Naive thymus-derived CD8-positive, alpha-beta T cell (primary cell): ENCODE measurements around the gene NDOR1. TPM values are rescaled to one million over a fixed set of nuclear protein-coding genes. Genes with fewer than 3 reads are reported as not detected.
A peak's percentile ranks its signal among the peaks of the same experiment; 100 is the strongest.

Experiments used
- ATAC-seq, 2 donors: fragments of 150-1000 bp; cut with Tn5 transposase in 1 of 2; sonication (Bioruptor Pico), chemical (Tn5 transposase) in 1 of 2; 1 replicate in 1 of 2; 2 replicates in 1 of 2; pipeline ENCODE4 v1.10.0; 2021; ENCODE audit warnings: mild to moderate bottlenecking in 2 of 2, moderate library complexity in 2 of 2
- POLR2A ChIA-PET: fragments of 350-600 bp; sonication (Branson Sonifier 250); formaldehyde crosslinking; loops from one replicate; lab custom pipeline; 2021; ENCODE audit warnings: antibody characterized with exemption; lab: Charles Lee
- DNase-seq, 10 donors: peaks; one replicate each; pipeline versions ENCODE4 v3.0.0 to v3.0.0-alpha.2; 2020 to 2022
- H3K27ac Mint-ChIP-seq, 10 donors: one replicate each; pipeline ENCODE4 v1.8.0; 2020 to 2022; ENCODE audit warnings: mild to moderate bottlenecking in 10 of 10, mixed read lengths in 10 of 10, moderate library complexity in 4 of 10, inconsistent platforms in 1 of 10
- H3K27me3 Mint-ChIP-seq, 5 donors: one replicate each; pipeline ENCODE4 v1.8.0; 2021 to 2022; ENCODE audit warnings: mixed read lengths in 5 of 5
- H3K36me3 Mint-ChIP-seq, 3 donors: one replicate each; pipeline ENCODE4 v1.8.0; 2020 to 2022; ENCODE audit warnings: mixed read lengths in 3 of 3, mild to moderate bottlenecking in 2 of 3, inconsistent platforms in 1 of 3
- H3K4me1 Mint-ChIP-seq, 4 donors: one replicate each; pipeline ENCODE4 v1.8.0; 2021 to 2022; ENCODE audit warnings: mixed read lengths in 4 of 4
- H3K4me3 Mint-ChIP-seq, 10 donors: one replicate each; pipeline ENCODE4 v1.8.0; 2020 to 2022; ENCODE audit warnings: mild to moderate bottlenecking in 10 of 10, mixed read lengths in 10 of 10, moderate library complexity in 6 of 10, inconsistent platforms in 1 of 10
- H3K9me3 Mint-ChIP-seq, 9 donors: one replicate each; pipeline ENCODE4 v1.8.0; 2020 to 2022; ENCODE audit warnings: mixed read lengths in 9 of 9, mild to moderate bottlenecking in 3 of 9, inconsistent platforms in 1 of 9, moderate library complexity in 1 of 9
- polyA plus RNA-seq, 3 donors: library from polyadenylated mRNA; unstranded; fragments of 300-500 nt; fragmentation: Illumina TruSeq; gene quantifications; one replicate each; pipeline ENCODE4 v1.2.3, GENCODE V29; 2021
- total RNA-seq, 8 experiments: library from RNA in 2 of 8; stranded (reverse) in 2 of 8; gene quantifications; one replicate each; pipeline ENCODE4 v1.2.3 and lab custom pipeline; 2021 to 2026

NDOR1 gene
- total and polyA plus RNA-seq, 5 experiments from 2014 or later: 2.4 to 39.8 (median 9.5) TPM

GRCh38 chr9:137176302-137177182 is 29.0 kb upstream of the NDOR1 start:
- ATAC-seq: peak; percentile 62 to 69
- H3K27me3 Mint-ChIP-seq: peaks cover 0 to 2% (median 0%) of the 10 kb centered on the region in 5 donors

GRCh38 chr9:137178201-137178938 is 27.1 kb upstream of the NDOR1 start:
- H3K36me3 Mint-ChIP-seq: peaks cover 0 to 31% (median 9%) of the 10 kb centered on the region in 3 donors

More at GRCh38 chr9:137176302-137177182, 29.0 kb upstream of the NDOR1 start:
- Mint-ChIP-seq H3K36me3 (peaks cover 0 to 17% (median 3%) of the 10 kb centered on the region in 3 donors), H3K27ac (peak overlapping the region in 4 of 10 donors; percentile 29 to 78 (median 50)), H3K4me1 (peaks cover 0 to 13% (median under 1%) of the 10 kb centered on the region in 4 donors), H3K4me3 (no peak overlapping the region), H3K9me3 (no peaks in the 10 kb centered on the region)
- peak in 1 of 10 donors; percentile 30 for DNase-seq
- POLR2A ChIA-PET: interaction anchor here (0.8 kb wide), 1 partner anchor 19 kb away, joined by 3 read pairs; no protein-coding TSS in a partner anchor

GRCh38 chr9:137178939-137179630 is 26.4 kb upstream of the NDOR1 start:
- Mint-ChIP-seq H3K27ac (no peak overlapping the region), H3K9me3 (no peaks in the 10 kb centered on the region), H3K36me3 (peaks cover 0 to 37% (median 12%) of the 10 kb centered on the region in 3 donors), H3K4me1 (peaks cover under 1 to 6% (median 2%) of the 10 kb centered on the region in 4 donors), H3K27me3 (no peaks in the 10 kb centered on the region), H3K4me3 (no peak overlapping the region)
- no peak for ATAC-seq
- no peak for DNase-seq
- POLR2A ChIA-PET: interaction anchor here (0.6 to 2.2 kb wide), 3 partner anchors 8 to 44 kb away, joined by 4 to 6 read pairs (median 4); no protein-coding TSS in a partner anchor

More at GRCh38 chr9:137178201-137178938, 27.1 kb upstream of the NDOR1 start:
- no peaks in the 10 kb centered on the region for H3K27me3 Mint-ChIP-seq
- DNase-seq: no peak
- peaks cover 0 to 9% (median under 1%) of the 10 kb centered on the region in 4 donors for H3K4me1 Mint-ChIP-seq
- no peak overlapping the region for H3K27ac Mint-ChIP-seq
- ATAC-seq: no peak
- POLR2A ChIA-PET: interaction anchor here (0.6 to 1.7 kb wide), 3 partner anchors 9 to 45 kb away, joined by 4 read pairs; no protein-coding TSS in a partner anchor
- no peaks in the 10 kb centered on the region for H3K9me3 Mint-ChIP-seq
- no peak overlapping the region for H3K4me3 Mint-ChIP-seq

GRCh38 chr9:137179761-137180160 is 25.7 kb upstream of the NDOR1 start:
- no peak overlapping the region for H3K27ac Mint-ChIP-seq
- peaks cover 3 to 8% (median 6%) of the 10 kb centered on the region in 4 donors for H3K4me1 Mint-ChIP-seq
- ATAC-seq (no peak), DNase-seq (no peak)
- POLR2A ChIA-PET: interaction anchor here (2.2 kb wide), 1 partner anchor 44 kb away, joined by 6 read pairs; no protein-coding TSS in a partner anchor
- peaks cover 0 to 43% (median 12%) of the 10 kb centered on the region in 3 donors for H3K36me3 Mint-ChIP-seq
- H3K9me3 Mint-ChIP-seq: no peaks in the 10 kb centered on the region
- no peak overlapping the region for H3K4me3 Mint-ChIP-seq
- no peaks in the 10 kb centered on the region for H3K27me3 Mint-ChIP-seq

DNA sequence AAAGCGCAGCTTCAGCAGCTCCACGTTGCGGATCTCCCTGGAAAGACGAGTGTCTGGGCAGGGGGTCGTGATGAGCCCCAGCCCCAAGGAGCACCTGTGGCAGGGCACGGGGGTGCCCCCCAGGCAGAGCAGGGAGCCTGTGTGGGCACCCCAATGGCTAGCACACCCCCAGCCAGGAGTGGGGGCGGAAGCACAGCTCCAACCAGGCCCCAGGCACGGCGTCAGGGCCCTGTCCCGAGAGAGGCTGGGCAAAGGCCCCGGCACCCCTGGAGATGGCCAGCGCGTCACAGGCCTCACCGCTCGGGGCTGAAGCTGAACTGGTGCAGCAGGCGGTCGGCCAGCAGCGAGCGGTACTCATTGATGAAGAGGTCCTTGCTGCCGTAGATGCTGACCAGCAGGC is 25.0 kb upstream of the NDOR1 start:
- Mint-ChIP-seq H3K27ac (no peak overlapping the region), H3K27me3 (no peaks in the 10 kb centered on the region)

GRCh38 chr9:137181680-137182079 is 23.8 kb upstream of the NDOR1 start:
- Mint-ChIP-seq H3K36me3 (peaks cover 0 to 45% (median 14%) of the 10 kb centered on the region in 3 donors), H3K4me3 (peak overlapping the region in 1 of 10 donors; percentile 4), H3K9me3 (no peaks in the 10 kb centered on the region), H3K4me1 (peaks cover 4 to 20% (median 10%) of the 10 kb centered on the region in 4 donors), H3K27me3 (no peaks in the 10 kb centered on the region), H3K27ac (no peak overlapping the region)
- ATAC-seq: no peak
- DNase-seq: no peak
- POLR2A ChIA-PET: interaction anchor here (0.6 kb wide), 1 partner anchor 49 kb away, joined by 6 read pairs; no protein-coding TSS in a partner anchor

More for the DNA sequence above, 25.0 kb upstream of the NDOR1 start:
- Mint-ChIP-seq H3K4me1 (peaks cover 4 to 12% (median 6%) of the 10 kb centered on the region in 4 donors), H3K9me3 (no peaks in the 10 kb centered on the region), H3K4me3 (no peak overlapping the region), H3K36me3 (peaks cover 0 to 45% (median 12%) of the 10 kb centered on the region in 3 donors)
- ATAC-seq: no peak
- POLR2A ChIA-PET: interaction anchor here (2.2 kb wide), 1 partner anchor 43 kb away, joined by 6 read pairs; no protein-coding TSS in a partner anchor
- DNase-seq: no peak

GRCh38 chr9:137182836-137183235 is 22.7 kb upstream of the NDOR1 start:
- no peak for ATAC-seq
- peaks cover 4 to 31% (median 19%) of the 10 kb centered on the region in 4 donors for H3K4me1 Mint-ChIP-seq
- peak overlapping the region in 1 of 10 donors; percentile 71 for H3K4me3 Mint-ChIP-seq
- DNase-seq: no peak
- no peaks in the 10 kb centered on the region for H3K27me3 Mint-ChIP-seq
- peaks cover 0 to 40% (median 16%) of the 10 kb centered on the region in 3 donors for H3K36me3 Mint-ChIP-seq
- H3K9me3 Mint-ChIP-seq: no peaks in the 10 kb centered on the region
- POLR2A ChIA-PET: interaction anchor here (1.0 to 1.2 kb wide), 2 partner anchors 40 to 58 kb away, joined by 3 to 5 read pairs; partner anchors contain the start of gene TUBB4B
- no peak overlapping the region for H3K27ac Mint-ChIP-seq

- H3K4me3 Mint-ChIP-seq: peak overlapping the region in 4 of 10 donors; percentile 21 to 43 (median 42)
- peaks cover 0 to 36% (median 16%) of the 10 kb centered on the region in 3 donors for H3K36me3 Mint-ChIP-seq
- H3K27ac Mint-ChIP-seq: no peak overlapping the region
- H3K4me1 Mint-ChIP-seq: peaks cover 6 to 35% (median 25%) of the 10 kb centered on the region in 4 donors
- ATAC-seq: no peak
- POLR2A ChIA-PET: interaction anchor here (0.6 kb wide), 1 partner anchor 17 kb away, joined by 5 read pairs; the partner anchor contains the start of gene TPRN
- no peaks in the 10 kb centered on the region for H3K27me3 Mint-ChIP-seq
- DNase-seq: no peak
- H3K9me3 Mint-ChIP-seq: no peaks in the 10 kb centered on the region
Measured at GRCh38 chr9:137183980-137184595, 21.4 kb upstream of the NDOR1 start.

GRCh38 chr9:137184881-137185660 is 20.4 kb upstream of the NDOR1 start:
- H3K36me3 Mint-ChIP-seq: peaks cover 0 to 29% (median 14%) of the 10 kb centered on the region in 3 donors
- POLR2A ChIA-PET: interaction anchor here (0.7 to 1.4 kb wide), 2 partner anchors 10 to 55 kb away, joined by 3 read pairs; no protein-coding TSS in a partner anchor
- no peaks in the 10 kb centered on the region for H3K9me3 Mint-ChIP-seq
- H3K27me3 Mint-ChIP-seq: no peaks in the 10 kb centered on the region
- H3K4me3 Mint-ChIP-seq: peak overlapping the region in 1 of 10 donors; percentile 48
- H3K4me1 Mint-ChIP-seq: peaks cover 5 to 44% (median 32%) of the 10 kb centered on the region in 4 donors
- peak overlapping the region in 1 of 10 donors; percentile 52 for H3K27ac Mint-ChIP-seq
- ATAC-seq: no peak
- DNase-seq: no peak

- DNase-seq: no peak
Measured at GRCh38 chr9:137185921-137186320, 19.6 kb upstream of the NDOR1 start.

More at GRCh38 chr9:137185921-137186320, 19.6 kb upstream of the NDOR1 start:
- Mint-ChIP-seq H3K4me3 (peak overlapping the region in 4 of 10 donors; percentile 19 to 95 (median 90)), H3K27me3 (no peaks in the 10 kb centered on the region), H3K9me3 (no peaks in the 10 kb centered on the region), H3K27ac (no peak overlapping the region), H3K36me3 (peaks cover 0 to 32% (median 13%) of the 10 kb centered on the region in 3 donors), H3K4me1 (peaks cover 8 to 49% (median 39%) of the 10 kb centered on the region in 4 donors)
- POLR2A ChIA-PET: interaction anchor here (0.6 to 1.4 kb wide), 2 partner anchors 11 to 759 kb away, joined by 3 to 12 read pairs; no protein-coding TSS in a partner anchor
- ATAC-seq: no peak
